ENCODE results near the gene LETMD1.
"Not testable (repeated sequence)": the region's sequence is repeated elsewhere in the genome, so short reads cannot be mapped to it uniquely, and the experiment has no call there.

The LETMD1 gene

DNA sequence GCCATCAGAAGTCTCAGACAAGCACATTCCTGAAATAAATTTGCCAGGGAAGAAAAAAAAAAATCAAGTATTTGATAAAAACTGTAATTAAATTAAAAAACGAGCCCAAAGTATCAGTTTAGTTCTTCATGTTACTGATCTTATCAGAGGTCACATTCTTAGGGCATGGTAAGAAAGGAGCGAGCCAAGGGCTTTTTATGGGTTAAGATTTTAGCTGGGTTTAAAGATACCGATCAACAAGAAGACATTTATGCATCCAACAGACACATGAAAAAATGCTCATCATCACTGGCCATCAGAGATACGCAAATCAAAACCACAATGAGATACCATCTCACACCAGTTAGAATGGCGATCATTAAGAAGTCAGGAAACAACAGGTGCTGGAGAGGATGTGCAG, 30.2 kb downstream of the LETMD1 start:
- DNase-seq: not testable (repeated sequence)

DNA sequence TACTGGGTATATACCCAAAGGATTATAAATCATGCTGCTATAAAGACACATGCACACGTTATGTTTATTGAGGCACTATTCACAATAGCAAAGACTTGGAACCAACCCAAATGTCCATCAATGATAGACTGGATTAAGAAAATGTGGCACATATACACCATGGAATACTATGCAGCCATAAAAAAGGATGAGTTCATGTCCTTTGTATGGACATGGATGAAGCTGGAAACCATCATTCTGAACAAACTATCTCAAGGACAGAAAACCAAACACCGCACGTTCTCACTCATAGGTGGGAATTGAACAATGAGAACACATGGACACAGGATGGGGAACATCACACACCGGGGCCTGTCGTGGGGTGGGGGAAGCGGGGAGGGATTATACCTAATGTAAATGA, 30.7 kb downstream of the LETMD1 start:
- not testable (repeated sequence) for DNase-seq

DNA sequence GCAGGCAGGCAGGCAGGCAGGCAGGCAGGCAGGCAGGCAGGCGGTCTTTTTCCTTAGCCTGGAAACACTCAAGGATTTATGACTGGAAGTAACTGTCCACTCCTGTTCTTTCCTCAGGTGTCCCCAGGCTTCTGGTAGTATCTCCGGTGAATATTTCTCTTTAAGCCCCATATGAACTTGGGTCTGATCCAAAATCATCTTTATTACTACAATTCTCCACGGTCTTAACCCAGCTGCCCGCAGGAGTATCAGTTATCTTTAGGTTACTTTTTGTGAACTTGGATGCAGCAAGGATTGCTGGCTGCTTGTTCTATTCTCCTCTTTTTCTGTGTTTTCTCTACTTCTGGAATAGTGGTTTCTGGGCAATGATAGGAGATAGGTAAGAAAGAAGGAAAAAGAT, 32.0 kb downstream of the LETMD1 start:
- DNase-seq: no peak

DNA sequence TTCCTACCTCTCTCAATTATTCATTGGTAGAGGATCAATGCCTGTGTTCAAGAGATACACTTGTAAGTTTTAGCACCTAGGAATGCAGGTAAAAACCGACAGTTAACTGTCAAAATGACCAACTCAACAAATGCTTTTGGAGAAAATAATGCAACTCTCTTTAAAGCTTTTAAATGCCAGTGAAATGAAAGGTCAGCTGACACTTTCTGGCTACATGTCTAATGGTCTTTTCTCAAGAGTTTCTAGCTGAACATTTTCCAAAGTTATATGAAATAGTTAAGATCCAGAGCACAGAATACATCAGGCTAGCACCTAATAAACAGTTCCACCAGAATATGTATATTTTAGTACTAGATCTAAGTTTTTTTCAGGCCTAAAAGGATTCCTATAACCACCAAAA, 33.3 kb downstream of the LETMD1 start:
- DNase-seq: no peak

DNA sequence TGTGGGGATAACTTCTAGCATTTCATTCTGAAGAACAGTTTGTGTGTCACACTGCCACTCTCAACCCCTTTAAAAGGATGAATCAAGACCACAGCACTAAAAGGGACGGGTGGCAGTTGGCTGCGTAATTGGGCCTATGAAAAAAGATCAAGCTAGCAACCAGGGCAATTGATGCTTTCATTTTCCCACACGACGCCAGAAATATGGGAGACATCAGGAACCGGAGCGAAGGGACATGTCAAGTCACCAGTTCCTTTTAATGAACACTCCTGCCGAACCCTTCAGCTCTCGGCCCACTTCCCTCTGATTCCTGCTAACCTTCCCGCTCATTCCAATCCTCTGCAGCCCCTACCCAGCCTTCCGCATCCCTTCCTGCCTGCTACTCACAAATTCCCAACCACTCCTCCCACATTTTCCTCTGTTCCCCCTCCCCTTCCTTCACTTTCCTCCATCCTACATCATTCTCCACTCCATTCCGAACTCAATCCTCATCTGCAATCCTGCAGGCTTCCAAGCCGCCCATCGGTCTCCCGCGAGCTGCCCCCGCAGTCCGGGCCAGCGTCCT, 34.5 kb downstream of the LETMD1 start:
- DNase-seq: no peak

- peak; percentile 84 to 92 (median 92) for DNase-seq
Observed at GRCh38 chr12:51083126-51083833, 35.2 kb downstream of the LETMD1 start, which contains the start of gene CSRNP2. Gene CSRNP2, minus strand, starts transcription at chr12:51083596. Its CDS starts 7,035 bp downstream, at chr12:51076561.

- DNase-seq: no peak
Observed at GRCh38 chr12:51085757-51086156, 37.6 kb downstream of the LETMD1 start.

- DNase-seq: no peak
Observed at GRCh38 chr12:51086933-51087332, 38.8 kb downstream of the LETMD1 start.

GRCh38 chr12:51087818-51088217, 39.7 kb downstream of the LETMD1 start:
- no peak for DNase-seq

DNA sequence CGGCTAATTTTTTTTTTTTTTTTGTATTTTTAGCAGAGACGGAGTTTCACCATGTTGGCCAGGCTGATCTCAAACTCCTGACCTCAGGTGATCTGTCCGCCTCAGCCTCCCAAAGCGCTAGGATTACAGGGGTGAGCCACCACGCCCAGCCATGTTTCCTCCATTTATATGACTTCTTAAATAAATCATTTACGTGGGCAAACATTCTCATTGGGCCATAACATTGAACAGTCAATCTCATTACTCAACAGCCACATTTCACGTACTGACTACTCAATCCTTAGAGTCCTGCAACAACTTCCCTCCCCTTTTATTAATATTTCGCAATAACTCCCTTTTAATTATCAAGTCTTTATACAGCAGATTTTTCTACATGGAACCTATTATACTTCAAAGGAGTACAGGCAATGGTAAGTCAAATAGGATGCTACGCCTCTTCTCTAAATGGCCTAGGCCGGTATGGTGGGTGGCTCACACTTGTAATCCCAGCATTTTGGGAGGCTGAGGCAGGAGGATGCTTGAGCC, 42.6 kb downstream of the LETMD1 start:
- DNase-seq: no peak

GRCh38 chr12:51098611-51099010, 50.5 kb downstream of the LETMD1 start:
- DNase-seq: no peak

- no peak for DNase-seq
Observed at GRCh38 chr12:51103977-51104376, 55.9 kb downstream of the LETMD1 start.

DNA sequence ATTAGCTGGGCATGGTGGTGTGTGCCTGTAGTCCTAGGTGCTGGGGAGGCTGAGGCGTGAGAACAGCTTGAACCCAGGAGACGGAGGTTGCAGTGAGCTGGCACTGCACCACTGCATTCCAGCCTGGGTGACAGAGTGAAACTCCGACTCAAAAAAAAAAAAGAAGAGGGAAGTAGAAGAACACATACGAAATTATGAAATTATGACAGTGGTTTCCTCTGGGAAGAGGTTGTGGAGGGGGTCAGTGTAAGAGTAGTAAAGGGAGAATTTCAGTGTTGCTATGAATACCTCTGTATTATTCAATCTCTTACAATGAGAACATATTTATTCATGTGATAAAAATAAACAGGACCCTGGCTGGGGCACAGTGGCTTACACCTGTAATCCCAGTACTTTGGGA, 60.0 kb downstream of the LETMD1 start:
- DNase-seq: no peak

All from activated CD4-positive, CD25-positive, alpha-beta regulatory T cell (primary cell).